Smooth muscle cell (in vitro differentiated cells): ENCODE results near the gene SLC6A7. TPM values are rescaled to one million over a fixed set of nuclear protein-coding genes. Genes with fewer than 3 reads are reported as not detected.
"Not testable (repeated sequence)": the region's sequence is repeated elsewhere in the genome, so short reads cannot be mapped to it uniquely, and the experiment has no call there.

Source experiments
- DNase-seq: peaks from one replicate; lab custom pipeline; 2025; ENCODE audit not compliant: unreplicated experiment; lab: John Stamatoyannopoulos, UW
- H2AFZ ChIP-seq: fragments of 200-600 bp; sonication (generic); 2 replicates; pipeline ENCODE4 v1.6.0; 2016; ENCODE audit warnings: antibody characterized with exemption, low read depth, mild to moderate bottlenecking
- H3F3A ChIP-seq: fragments of 200-600 bp; sonication (generic); 2 replicates; pipeline ENCODE4 v1.6.0; 2017; ENCODE audit warnings: antibody characterized with exemption, low read depth
- H3K27ac ChIP-seq: fragments of 200-600 bp; sonication (generic); 2 replicates; pipeline ENCODE4 v1.5.1; 2016; ENCODE audit warnings: low read depth, mild to moderate bottlenecking
- H3K27me3 ChIP-seq: fragments of 200-600 bp; sonication (generic); 2 replicates; pipeline ENCODE4 v1.6.1; 2016; ENCODE audit warnings: low read depth, mild to moderate bottlenecking
- H3K36me3 ChIP-seq: fragments of 200-600 bp; sonication (generic); 2 replicates; pipeline ENCODE4 v1.5.1; 2016; ENCODE audit warnings: low read depth
- H3K4me1 ChIP-seq: fragments of 200-600 bp; sonication (generic); 2 replicates; pipeline ENCODE4 v1.5.1; 2016; ENCODE audit warnings: low read depth
- H3K4me2 ChIP-seq: fragments of 200-600 bp; sonication (generic); 2 replicates; pipeline ENCODE4 v1.6.0; 2016; ENCODE audit warnings: mild to moderate bottlenecking
- H3K4me3 ChIP-seq: fragments of 200-600 bp; sonication (generic); 2 replicates; pipeline ENCODE4 v1.5.1; 2016; ENCODE audit warnings: mild to moderate bottlenecking
- H3K79me2 ChIP-seq: fragments of 200-600 bp; sonication (generic); 2 replicates; pipeline ENCODE4 v1.6.0; 2016; ENCODE audit warnings: low read depth, mild to moderate bottlenecking
- H3K9ac ChIP-seq: fragments of 200-600 bp; sonication (generic); 2 replicates; pipeline ENCODE4 v1.6.0; 2016; ENCODE audit warnings: low read depth
- H3K9me3 ChIP-seq: fragments of 200-600 bp; sonication (generic); replicated peaks from 2 replicates; pipeline ENCODE4 v1.5.1; 2016; ENCODE audit warnings: low read depth
- H4K20me1 ChIP-seq: fragments of 200-600 bp; sonication (generic); 2 replicates; pipeline ENCODE4 v1.6.0; 2016; ENCODE audit warnings: low read depth
- WGBS: methylation state at CpG from one replicate; pipeline ENCODE4 v1.1.7; 2016; ENCODE audit warnings: low lambda C conversion rate; 5-methylcytosine and 5-hydroxymethylcytosine counted together
- polyA plus RNA-seq: library from polyadenylated mRNA; unstranded; fragments of >200 nt; fragmentation: Nextera tagmentation; extraction: Ambion mirVana; gene quantifications from 2 replicates; pipeline ENCODE4 v1.2.1, GENCODE V29; 2016
- total RNA-seq: library from RNA; depleted of rRNA; stranded (reverse); fragments of >200 nt; gene quantifications from 2 replicates; pipeline ENCODE4 v1.2.3, GENCODE V29; 2014
- TF ChIP-seq, protein P1 (sequence below): fragments of 200-600 bp; sonication (generic); IDR thresholded peaks from 2 replicates; pipeline ENCODE4 v1.5.1; 2017; ENCODE audit warnings: borderline replicate concordance, mild to moderate bottlenecking, antibody characterized with exemption; ENCODE audit not compliant: insufficient read depth, poor library complexity, severe bottlenecking

SLC6A7 gene
- total and polyA plus RNA-seq, 2 experiments from 2014 or later, result 0.10 TPM; not detected in 1

DNA sequence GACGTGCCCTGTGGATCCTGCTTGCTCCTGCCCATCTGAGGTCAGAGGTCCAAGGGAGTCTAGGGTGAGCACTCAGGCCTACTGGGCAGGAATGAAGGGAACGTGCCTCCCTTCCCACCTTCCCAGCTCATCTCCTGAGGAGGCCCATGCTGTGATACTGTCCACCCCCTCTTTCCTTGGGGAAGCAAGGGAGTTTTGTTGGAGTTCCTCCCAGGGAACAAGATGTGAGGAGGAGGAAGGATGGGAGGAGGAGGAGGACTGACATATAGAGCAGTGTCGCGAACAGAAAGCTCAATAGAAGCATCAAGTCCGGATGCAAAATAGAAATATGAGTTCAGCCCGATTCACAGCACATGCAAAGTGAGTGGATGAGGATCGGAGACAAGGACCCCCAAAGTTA lies 41.0 kb downstream of the SLC6A7 start:
- no peak overlapping the region for H3K4me3 ChIP-seq
- 96% methylated on average over 7 of the region's 7 CpGs for WGBS
- no peak overlapping the region for H3K4me2 ChIP-seq
- TF ChIP-seq, protein P1, sequence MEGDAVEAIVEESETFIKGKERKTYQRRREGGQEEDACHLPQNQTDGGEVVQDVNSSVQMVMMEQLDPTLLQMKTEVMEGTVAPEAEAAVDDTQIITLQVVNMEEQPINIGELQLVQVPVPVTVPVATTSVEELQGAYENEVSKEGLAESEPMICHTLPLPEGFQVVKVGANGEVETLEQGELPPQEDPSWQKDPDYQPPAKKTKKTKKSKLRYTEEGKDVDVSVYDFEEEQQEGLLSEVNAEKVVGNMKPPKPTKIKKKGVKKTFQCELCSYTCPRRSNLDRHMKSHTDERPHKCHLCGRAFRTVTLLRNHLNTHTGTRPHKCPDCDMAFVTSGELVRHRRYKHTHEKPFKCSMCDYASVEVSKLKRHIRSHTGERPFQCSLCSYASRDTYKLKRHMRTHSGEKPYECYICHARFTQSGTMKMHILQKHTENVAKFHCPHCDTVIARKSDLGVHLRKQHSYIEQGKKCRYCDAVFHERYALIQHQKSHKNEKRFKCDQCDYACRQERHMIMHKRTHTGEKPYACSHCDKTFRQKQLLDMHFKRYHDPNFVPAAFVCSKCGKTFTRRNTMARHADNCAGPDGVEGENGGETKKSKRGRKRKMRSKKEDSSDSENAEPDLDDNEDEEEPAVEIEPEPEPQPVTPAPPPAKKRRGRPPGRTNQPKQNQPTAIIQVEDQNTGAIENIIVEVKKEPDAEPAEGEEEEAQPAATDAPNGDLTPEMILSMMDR, result no peak
- H3K27me3 ChIP-seq, result no peaks in the 10 kb centered on the region
- H3K36me3 ChIP-seq, result no peaks in the 10 kb centered on the region
- H3K4me1 ChIP-seq, result no peaks in the 10 kb centered on the region
- H3K9me3 ChIP-seq, result no peaks in the 10 kb centered on the region
- H3K9ac ChIP-seq, result no peak overlapping the region
- no peaks in the 10 kb centered on the region for H4K20me1 ChIP-seq
- H2AFZ ChIP-seq, result no peak overlapping the region
- H3K79me2 ChIP-seq, result no peaks in the 10 kb centered on the region
- H3F3A ChIP-seq, result no peaks in the 10 kb centered on the region
- H3K27ac ChIP-seq, result no peak overlapping the region
- no peak for DNase-seq

DNA sequence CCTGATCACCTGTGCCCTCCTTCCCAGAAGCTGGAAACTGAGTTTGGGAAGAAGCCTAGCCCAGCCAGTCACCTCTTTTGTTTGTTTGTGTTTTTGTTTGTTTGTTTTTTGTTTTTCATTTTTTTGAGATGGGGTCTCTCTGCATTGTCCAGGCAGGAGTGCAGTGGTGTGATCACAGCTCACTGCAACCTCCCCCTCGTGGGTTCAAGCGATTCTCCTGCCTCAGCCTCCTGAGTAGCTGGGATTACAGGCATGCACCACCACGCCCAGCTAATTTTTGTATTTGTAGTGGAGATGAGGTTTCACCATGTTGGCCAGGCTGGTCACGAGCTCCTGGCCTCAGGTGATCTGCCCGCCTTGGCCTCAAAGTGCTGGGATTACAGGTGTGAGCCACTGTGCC lies 43.8 kb downstream of the SLC6A7 start:
- H3K9me3 ChIP-seq, H3K36me3 ChIP-seq, H3F3A ChIP-seq, H2AFZ ChIP-seq, H3K27me3 ChIP-seq, H3K4me1 ChIP-seq, H3K9ac ChIP-seq, H4K20me1 ChIP-seq, H3K4me3 ChIP-seq, H3K4me2 ChIP-seq, H3K27ac ChIP-seq, DNase-seq, H3K79me2 ChIP-seq: not testable (repeated sequence)
- WGBS, result 85% methylated on average over 5 of the region's 5 CpGs

DNA sequence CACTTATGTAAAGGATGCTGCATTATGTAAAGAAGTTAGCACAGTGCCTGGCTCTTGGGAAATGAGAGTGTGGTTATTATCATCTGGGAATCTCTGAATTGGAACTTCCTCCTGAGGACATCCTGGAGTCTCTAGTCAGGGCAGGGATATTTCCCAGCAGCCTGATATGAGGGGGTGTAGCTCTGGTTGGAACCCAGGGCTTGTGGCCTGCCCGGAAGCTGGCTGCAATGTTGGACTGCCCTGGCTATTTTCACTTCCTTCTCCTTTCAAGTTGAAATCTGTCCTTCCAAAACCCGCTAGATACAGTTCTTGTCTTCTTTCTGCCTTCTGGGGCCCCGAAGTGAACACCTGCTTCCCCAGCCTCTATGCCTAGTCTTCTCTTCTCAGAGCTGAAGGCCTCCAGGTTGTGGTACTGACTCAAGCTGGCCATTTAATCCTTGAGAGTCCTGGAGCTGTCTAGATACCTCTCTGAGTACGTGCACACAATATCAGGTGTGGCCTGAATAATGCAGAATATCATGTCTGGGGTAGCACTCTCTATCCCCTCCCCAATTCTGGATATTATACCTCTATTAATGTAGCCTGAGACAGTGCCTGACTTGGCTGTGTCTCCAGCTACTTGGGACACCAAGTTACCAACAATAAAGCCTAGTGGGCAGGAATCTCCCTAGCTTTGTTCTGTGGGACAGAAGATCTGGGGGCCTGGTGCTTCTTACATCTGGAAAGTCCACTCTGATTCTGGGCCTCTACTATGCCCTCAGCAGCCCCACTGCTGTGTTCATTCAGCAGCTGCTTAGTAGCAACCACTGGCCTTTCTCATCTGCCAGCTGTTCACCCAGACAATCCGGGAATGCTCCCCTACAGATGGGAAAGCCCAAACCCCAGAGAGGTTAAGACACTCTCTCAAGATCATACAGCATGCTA lies 45.0 kb downstream of the SLC6A7 start:
- no peak overlapping the region for H3K27ac ChIP-seq

DNA sequence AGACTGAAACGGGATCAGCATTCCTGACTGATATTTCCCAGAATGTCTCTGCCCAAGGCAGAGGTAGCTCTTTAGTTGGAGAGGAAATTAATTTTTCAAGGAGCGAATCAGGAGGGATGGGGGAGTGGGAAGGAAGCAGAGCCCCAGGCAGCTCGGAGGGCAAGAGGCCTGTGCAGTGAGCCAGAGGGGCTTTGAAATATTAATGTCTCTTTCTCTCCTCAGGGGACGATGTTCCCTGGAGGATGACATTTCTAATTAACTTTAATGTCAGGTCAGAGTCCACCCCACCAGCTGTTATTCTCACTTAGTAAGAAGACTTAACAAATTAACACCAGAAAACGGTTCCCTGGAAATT lies 45.6 kb downstream of the SLC6A7 start:
- no peak overlapping the region for H3K27ac ChIP-seq
- no peak overlapping the region for H3K4me3 ChIP-seq
- TF ChIP-seq, protein P1, result no peak
- no peaks in the 10 kb centered on the region for H3F3A ChIP-seq
- no peak overlapping the region for H2AFZ ChIP-seq
- no peak overlapping the region for H3K4me2 ChIP-seq
- H4K20me1 ChIP-seq, result no peaks in the 10 kb centered on the region
- H3K9ac ChIP-seq, result no peak overlapping the region
- DNase-seq, result no peak
- H3K9me3 ChIP-seq, result no peaks in the 10 kb centered on the region
- 83% methylated on average over 5 of the region's 5 CpGs for WGBS
- H3K27me3 ChIP-seq, result no peaks in the 10 kb centered on the region
- H3K4me1 ChIP-seq, result no peaks in the 10 kb centered on the region
- no peaks in the 10 kb centered on the region for H3K36me3 ChIP-seq
- no peaks in the 10 kb centered on the region for H3K79me2 ChIP-seq

More for the DNA sequence above, 45.0 kb downstream of the SLC6A7 start:
- Histone ChIP-seq H3F3A (no peaks in the 10 kb centered on the region), H3K4me1 (no peaks in the 10 kb centered on the region), H4K20me1 (no peaks in the 10 kb centered on the region), H2AFZ (no peak overlapping the region), H3K4me3 (no peak overlapping the region), H3K27me3 (no peaks in the 10 kb centered on the region), H3K9ac (no peak overlapping the region), H3K9me3 (no peaks in the 10 kb centered on the region), H3K79me2 (no peaks in the 10 kb centered on the region), H3K36me3 (no peaks in the 10 kb centered on the region), H3K4me2 (no peak overlapping the region)
- DNase-seq, result no peak
- TF ChIP-seq, protein P1, result no peak
- 86% methylated on average over 5 of the region's 5 CpGs for WGBS
